ENCODE measurements around the gene BPIFB1.

GRCh38 chr20:33309631-33310030 lies 26.6 kb downstream of the BPIFB1 start:
- no peak for TF ChIP-seq ZNF23 (tag by site-specific recombination; IDR thresholded peaks at IDR 0.05; ENCODE audit: borderline replicate concordance)
- TF ChIP-seq CTCF (tag by site-specific recombination; IDR thresholded peaks at IDR 0.05), result no peak
- no peak for TF ChIP-seq GLIS2 (tag by site-specific recombination; IDR thresholded peaks at IDR 0.05)
- TF ChIP-seq ZNF140 (tag by site-specific recombination; IDR thresholded peaks at IDR 0.05), result no peak
- TF ChIP-seq ZBTB7A (tag by site-specific recombination; IDR thresholded peaks at IDR 0.05; ENCODE audit: low read depth), result no peak
- no peak for TF ChIP-seq PBX3 (CRISPR knock-in tag; IDR thresholded peaks at IDR 0.05)
- TF ChIP-seq KLF17 (tag by site-specific recombination; IDR thresholded peaks at IDR 0.05), result peak; percentile 74
- TF ChIP-seq ZNF776 (tag by site-specific recombination; IDR thresholded peaks at IDR 0.05; ENCODE audit: borderline replicate concordance), result no peak
- no peak for TF ChIP-seq ZBTB1 (tag by site-specific recombination; IDR thresholded peaks at IDR 0.05)
- TF ChIP-seq ZNF670 (tag by site-specific recombination; IDR thresholded peaks at IDR 0.05; ENCODE audit: low read depth), result no peak
- no peak for TF ChIP-seq ZNF610 (tag by site-specific recombination; IDR thresholded peaks at IDR 0.05; ENCODE audit: borderline replicate concordance)
- TF ChIP-seq KLF1 (tag by site-specific recombination; IDR thresholded peaks at IDR 0.05), result peak; percentile 82
